ENCODE results near the gene FCN1. TPM values are rescaled to one million over a fixed set of nuclear protein-coding genes. Genes with fewer than 3 reads are reported as not detected.

FCN1 gene
- total and polyA plus RNA-seq, 3 experiments from 2014 or later: 1.6 to 2.3 TPM; not detected in 1

DNA sequence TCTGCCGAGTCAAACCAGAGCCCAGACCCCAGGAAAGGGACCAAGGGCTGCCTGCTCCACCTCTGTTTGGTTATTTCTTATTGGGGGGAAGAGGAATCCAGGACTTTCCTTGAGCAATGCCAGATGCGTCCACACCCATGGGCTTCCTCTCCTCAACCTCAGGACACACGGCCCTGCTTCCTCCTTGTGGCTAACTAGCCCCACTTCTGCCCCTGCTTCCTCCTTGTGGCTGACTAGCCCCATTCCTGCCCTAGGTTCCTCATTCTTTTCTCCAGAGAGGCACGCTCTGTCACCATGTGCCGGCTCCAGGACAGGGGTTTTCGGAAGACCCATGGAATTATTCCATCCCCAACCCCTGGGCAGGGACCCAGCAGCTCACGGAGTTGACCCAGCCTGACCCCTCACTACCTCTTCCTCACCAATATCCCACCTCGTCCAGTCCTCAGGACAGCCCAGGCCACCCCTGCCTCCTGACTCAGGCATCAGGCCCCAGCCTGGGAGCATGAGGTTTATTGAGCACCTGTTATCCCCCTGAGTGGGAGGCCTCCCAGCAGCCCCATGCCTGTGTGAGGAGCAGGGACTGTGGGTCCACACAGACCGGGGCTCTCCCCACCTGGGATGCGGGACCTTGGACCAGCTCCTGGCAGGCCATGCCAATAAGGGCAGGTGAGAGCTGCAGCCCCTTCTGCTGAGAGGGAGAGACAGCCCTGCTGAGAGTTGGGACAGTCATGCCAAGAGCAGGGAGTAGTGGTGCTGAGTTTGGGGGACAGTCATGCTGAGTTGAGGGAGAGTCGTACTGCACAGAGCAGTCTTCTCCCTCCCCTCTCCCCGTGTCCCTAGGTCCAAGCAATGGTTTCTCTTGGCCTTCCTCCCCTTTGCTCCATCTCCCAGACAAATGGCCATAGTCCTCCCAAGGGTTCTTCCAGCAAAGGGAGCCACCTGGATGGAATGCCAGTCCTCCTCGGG is 11.8 kb upstream of the FCN1 start:
- H3K27ac ChIP-seq (ENCODE audit: low read depth, low read length): no peak overlapping the region
- no peaks in the 10 kb centered on the region for H3K9me3 Mint-ChIP-seq
- H3K36me3 Mint-ChIP-seq: no peaks in the 10 kb centered on the region
- H3K27me3 ChIP-seq (ENCODE audit: insufficient read depth, low read length, poor library complexity, severe bottlenecking): no peaks in the 10 kb centered on the region
- H3K4me1 ChIP-seq (ENCODE audit: insufficient read depth, low read length): no peaks in the 10 kb centered on the region
- H3K27me3 Mint-ChIP-seq: peaks cover 11 to 19% of the 10 kb centered on the region in 2 donors
- H3K4me3 ChIP-seq (ENCODE audit: low read length): no peak overlapping the region
- peak overlapping the region in 1 of 8 donors; percentile 24 for H3K27ac Mint-ChIP-seq
- no peaks in the 10 kb centered on the region for H3K36me3 ChIP-seq (ENCODE audit: insufficient read depth, low read length)
- no peak overlapping the region for H3K4me3 Mint-ChIP-seq
- no peaks in the 10 kb centered on the region for H3K4me1 Mint-ChIP-seq
- POLR2A ChIA-PET: no interaction called here
- H3K9me3 ChIP-seq (ENCODE audit: low read length): no peaks in the 10 kb centered on the region
- CTCF ChIA-PET: no interaction called here
- no peak for DNase-seq

GRCh38 chr9:134928436-134929192 is 10.9 kb upstream of the FCN1 start:
- no peaks in the 10 kb centered on the region for H3K9me3 ChIP-seq (ENCODE audit: low read length)
- no peak for DNase-seq
- no peak overlapping the region for H3K27ac ChIP-seq (ENCODE audit: low read depth, low read length)
- H3K27me3 ChIP-seq (ENCODE audit: insufficient read depth, low read length, poor library complexity, severe bottlenecking): no peaks in the 10 kb centered on the region
- no peaks in the 10 kb centered on the region for H3K36me3 ChIP-seq (ENCODE audit: insufficient read depth, low read length)
- no peak overlapping the region for H3K4me3 ChIP-seq (ENCODE audit: low read length)
- CTCF ChIA-PET: no interaction called here
- Mint-ChIP-seq H3K9me3 (no peaks in the 10 kb centered on the region), H3K27me3 (peaks cover 13 to 16% of the 10 kb centered on the region in 2 donors), H3K27ac (no peak overlapping the region), H3K4me3 (no peak overlapping the region), H3K36me3 (no peaks in the 10 kb centered on the region), H3K4me1 (no peaks in the 10 kb centered on the region)
- POLR2A ChIA-PET: no interaction called here
- H3K4me1 ChIP-seq (ENCODE audit: insufficient read depth, low read length): no peaks in the 10 kb centered on the region

- no peaks in the 10 kb centered on the region for H3K36me3 Mint-ChIP-seq
- Histone ChIP-seq H3K27ac (ENCODE audit: low read depth, low read length) (no peak overlapping the region), H3K9me3 (ENCODE audit: low read length) (no peaks in the 10 kb centered on the region), H3K4me3 (ENCODE audit: low read length) (no peak overlapping the region), H3K4me1 (ENCODE audit: insufficient read depth, low read length) (no peaks in the 10 kb centered on the region), H3K27me3 (ENCODE audit: insufficient read depth, low read length, poor library complexity, severe bottlenecking) (no peaks in the 10 kb centered on the region), H3K36me3 (ENCODE audit: insufficient read depth, low read length) (no peaks in the 10 kb centered on the region)
- no peak overlapping the region for H3K27ac Mint-ChIP-seq
- DNase-seq: peak in 1 of 5 donors; percentile 4
- no peak overlapping the region for H3K4me3 Mint-ChIP-seq
- no peaks in the 10 kb centered on the region for H3K9me3 Mint-ChIP-seq
- H3K27me3 Mint-ChIP-seq: peaks cover 0 to 8% of the 10 kb centered on the region in 2 donors
- ChIA-PET POLR2A (no interaction called here), CTCF (no interaction called here)
- no peaks in the 10 kb centered on the region for H3K4me1 Mint-ChIP-seq
These were observed 7.3 kb upstream of the FCN1 start for GRCh38 chr9:134925011-134925511.

GRCh38 chr9:134923466-134923865 is 5.8 kb upstream of the FCN1 start:
- H3K9me3 ChIP-seq (ENCODE audit: low read length): no peaks in the 10 kb centered on the region
- POLR2A ChIA-PET: no interaction called here
- no peaks in the 10 kb centered on the region for H3K4me1 ChIP-seq (ENCODE audit: insufficient read depth, low read length)
- H3K9me3 Mint-ChIP-seq: peaks cover 3 to 13% (median 7%) of the 10 kb centered on the region in 5 donors
- H3K27ac ChIP-seq (ENCODE audit: low read depth, low read length): no peak overlapping the region
- CTCF ChIA-PET: no interaction called here
- H3K27me3 ChIP-seq (ENCODE audit: insufficient read depth, low read length, poor library complexity, severe bottlenecking): no peaks in the 10 kb centered on the region
- no peak overlapping the region for H3K4me3 Mint-ChIP-seq
- no peaks in the 10 kb centered on the region for H3K36me3 ChIP-seq (ENCODE audit: insufficient read depth, low read length)
- no peaks in the 10 kb centered on the region for H3K36me3 Mint-ChIP-seq
- H3K4me1 Mint-ChIP-seq: no peaks in the 10 kb centered on the region
- H3K27me3 Mint-ChIP-seq: peaks cover 3 to 9% of the 10 kb centered on the region in 2 donors
- H3K27ac Mint-ChIP-seq: no peak overlapping the region
- DNase-seq: no peak
- H3K4me3 ChIP-seq (ENCODE audit: low read length): no peak overlapping the region

GRCh38 chr9:134922932-134923240 is 5.2 kb upstream of the FCN1 start:
- no peak overlapping the region for H3K4me3 ChIP-seq (ENCODE audit: low read length)
- ChIA-PET POLR2A (no interaction called here), CTCF (no interaction called here)
- H3K27ac Mint-ChIP-seq: no peak overlapping the region
- no peak overlapping the region for H3K4me3 Mint-ChIP-seq
- no peaks in the 10 kb centered on the region for H3K36me3 Mint-ChIP-seq
- H3K27me3 Mint-ChIP-seq: peaks cover 3 to 9% of the 10 kb centered on the region in 2 donors
- no peaks in the 10 kb centered on the region for H3K4me1 ChIP-seq (ENCODE audit: insufficient read depth, low read length)
- no peaks in the 10 kb centered on the region for H3K27me3 ChIP-seq (ENCODE audit: insufficient read depth, low read length, poor library complexity, severe bottlenecking)
- DNase-seq: no peak
- H3K9me3 Mint-ChIP-seq: peaks cover 3 to 15% (median 7%) of the 10 kb centered on the region in 5 donors
- no peaks in the 10 kb centered on the region for H3K4me1 Mint-ChIP-seq
- H3K27ac ChIP-seq (ENCODE audit: low read depth, low read length): no peak overlapping the region
- H3K9me3 ChIP-seq (ENCODE audit: low read length): no peaks in the 10 kb centered on the region
- no peaks in the 10 kb centered on the region for H3K36me3 ChIP-seq (ENCODE audit: insufficient read depth, low read length)

DNA sequence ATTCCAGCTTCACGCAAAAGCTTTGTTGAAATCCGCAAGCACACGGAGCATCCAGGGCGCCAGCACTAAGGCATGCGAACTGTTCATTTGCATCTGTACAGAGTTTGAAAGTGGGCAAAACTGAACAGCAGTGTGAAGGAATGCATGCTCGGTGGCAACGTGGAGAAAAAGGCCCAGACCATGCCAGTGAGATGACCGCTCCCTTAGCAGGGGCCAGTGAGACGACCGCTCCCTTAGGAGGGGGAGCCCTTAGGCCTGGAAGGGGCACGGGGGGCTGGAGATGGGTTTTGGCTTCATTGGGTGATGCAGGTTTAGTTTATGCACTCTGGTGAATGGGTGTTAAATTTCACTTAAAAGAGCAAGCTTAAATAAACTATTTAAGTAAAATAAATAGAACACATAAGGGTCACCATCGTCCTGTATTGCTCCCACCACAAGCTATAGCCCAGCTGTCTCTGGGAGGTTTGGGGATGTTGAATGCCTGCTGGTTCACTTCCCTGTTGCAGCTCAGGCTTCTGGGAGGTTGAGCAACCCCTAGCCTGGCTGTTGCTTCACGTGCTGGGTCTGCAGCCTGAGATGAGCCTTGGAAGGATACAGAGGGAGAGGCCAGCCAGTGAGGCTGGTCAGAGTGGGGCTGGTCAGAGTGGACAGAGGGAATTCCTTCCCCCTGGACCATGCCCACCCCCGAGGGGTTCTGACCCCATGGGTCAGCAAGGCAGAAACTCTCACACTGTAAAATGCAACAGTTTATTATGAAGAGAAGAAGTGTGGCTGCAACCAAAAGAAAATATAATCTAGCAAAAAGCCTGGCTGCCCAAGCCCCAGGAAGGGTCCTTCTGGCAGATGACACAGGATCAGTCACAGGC is 4.6 kb upstream of the FCN1 start:
- H3K4me3 Mint-ChIP-seq: no peak overlapping the region
- no peaks in the 10 kb centered on the region for H3K27me3 ChIP-seq (ENCODE audit: insufficient read depth, low read length, poor library complexity, severe bottlenecking)

GRCh38 chr9:134919303-134919702 is 1.6 kb upstream of the FCN1 start:
- Mint-ChIP-seq H3K4me3 (no peak overlapping the region), H3K27ac (no peak overlapping the region), H3K36me3 (no peaks in the 10 kb centered on the region), H3K27me3 (peaks cover 6 to 10% of the 10 kb centered on the region in 2 donors), H3K4me1 (no peaks in the 10 kb centered on the region), H3K9me3 (peaks cover 3 to 15% (median 7%) of the 10 kb centered on the region in 5 donors)
- no peaks in the 10 kb centered on the region for H3K9me3 ChIP-seq (ENCODE audit: low read length)
- no peak for DNase-seq
- ChIA-PET CTCF (no interaction called here), POLR2A (no interaction called here)
- no peaks in the 10 kb centered on the region for H3K36me3 ChIP-seq (ENCODE audit: insufficient read depth, low read length)
- H3K4me1 ChIP-seq (ENCODE audit: insufficient read depth, low read length): no peaks in the 10 kb centered on the region
- no peak overlapping the region for H3K4me3 ChIP-seq (ENCODE audit: low read length)
- H3K27me3 ChIP-seq (ENCODE audit: insufficient read depth, low read length, poor library complexity, severe bottlenecking): no peaks in the 10 kb centered on the region
- no peak overlapping the region for H3K27ac ChIP-seq (ENCODE audit: low read depth, low read length)

More for the DNA sequence above, 4.6 kb upstream of the FCN1 start:
- Mint-ChIP-seq H3K9me3 (peaks cover 3 to 15% (median 7%) of the 10 kb centered on the region in 5 donors), H3K4me1 (no peaks in the 10 kb centered on the region), H3K36me3 (no peaks in the 10 kb centered on the region), H3K27me3 (peaks cover 3 to 9% of the 10 kb centered on the region in 2 donors), H3K27ac (no peak overlapping the region)
- ChIA-PET POLR2A (no interaction called here), CTCF (no interaction called here)
- Histone ChIP-seq H3K27ac (ENCODE audit: low read depth, low read length) (no peak overlapping the region), H3K9me3 (ENCODE audit: low read length) (no peaks in the 10 kb centered on the region), H3K36me3 (ENCODE audit: insufficient read depth, low read length) (no peaks in the 10 kb centered on the region), H3K4me3 (ENCODE audit: low read length) (no peak overlapping the region), H3K4me1 (ENCODE audit: insufficient read depth, low read length) (no peaks in the 10 kb centered on the region)
- DNase-seq: no peak
